Measurements from ENCODE around the gene USP46. TPM values are rescaled to one million over a fixed set of nuclear protein-coding genes. Genes with fewer than 3 reads are reported as not detected.

The USP46 gene
- total RNA-seq, 1 donor from 2014 or later: 20.8 TPM

DNA sequence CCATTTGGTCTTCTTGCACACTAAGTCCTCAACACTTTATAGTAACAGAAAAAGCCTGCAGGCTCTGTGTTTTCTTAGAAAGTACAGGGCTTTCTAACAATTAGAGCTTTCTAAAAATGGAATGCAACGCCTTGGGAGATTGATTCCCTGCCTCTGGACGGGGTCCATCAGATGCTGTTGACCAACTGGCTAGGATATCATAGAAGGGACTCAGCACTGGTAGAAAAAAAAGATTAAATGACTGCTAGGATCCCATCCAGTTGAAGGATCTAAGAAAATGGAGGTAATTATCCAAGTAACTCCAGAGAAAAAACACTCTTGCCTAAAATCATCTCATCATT lies 39.5 kb downstream of the USP46 start:
- DNase-seq (ENCODE audit: low read depth): peak; percentile 46

- no peak for DNase-seq (ENCODE audit: low read depth)
Measured at GRCh38 chr4:52618795-52619590, 40.1 kb downstream of the USP46 start.

GRCh38 chr4:52617336-52618020 lies 41.6 kb downstream of the USP46 start:
- DNase-seq (ENCODE audit: low read depth): no peak

DNA sequence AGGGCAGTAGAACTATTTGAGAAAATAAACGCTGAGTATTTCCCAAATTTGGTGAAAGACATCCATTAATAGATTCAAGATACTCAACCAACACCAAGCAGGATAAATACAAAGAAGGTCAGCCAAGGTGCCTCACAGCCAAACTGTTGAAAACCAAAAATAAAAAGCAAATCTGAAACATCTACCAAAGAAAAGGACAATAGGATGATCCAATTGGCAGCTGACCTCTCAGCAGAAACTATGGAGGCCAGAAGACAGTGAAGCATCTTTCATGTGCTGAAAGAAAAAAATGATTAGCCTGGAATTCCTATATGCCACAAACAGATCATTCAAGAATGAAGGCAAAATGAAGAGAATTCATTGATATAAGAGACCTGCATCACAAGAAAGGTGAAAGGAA lies 44.9 kb downstream of the USP46 start:
- no peak for DNase-seq (ENCODE audit: low read depth)

DNA sequence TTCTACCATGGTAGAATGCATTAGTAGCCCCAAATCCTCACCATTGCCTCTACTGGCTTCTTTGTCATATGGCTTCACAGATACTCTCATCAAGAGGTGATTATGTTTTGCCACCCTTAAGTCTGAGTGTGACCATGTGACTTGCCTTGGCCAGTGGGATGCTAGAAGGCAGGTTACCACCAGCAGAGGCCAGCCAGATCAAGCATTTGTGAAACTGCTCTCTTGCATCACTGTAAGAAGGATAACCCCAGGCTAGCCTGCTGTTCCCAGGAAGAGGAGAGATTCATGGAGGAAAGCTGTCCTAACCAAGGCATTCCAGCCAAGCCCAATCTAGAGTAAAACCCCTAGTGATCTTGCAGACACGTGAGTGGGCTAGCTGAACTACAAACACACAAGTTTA lies 46.8 kb downstream of the USP46 start:
- no peak for DNase-seq (ENCODE audit: low read depth)

GRCh38 chr4:52611030-52611555 lies 48.0 kb downstream of the USP46 start:
- DNase-seq (ENCODE audit: low read depth): peak; percentile 41

GRCh38 chr4:52606726-52607125 lies 52.4 kb downstream of the USP46 start:
- DNase-seq (ENCODE audit: low read depth): no peak

DNA sequence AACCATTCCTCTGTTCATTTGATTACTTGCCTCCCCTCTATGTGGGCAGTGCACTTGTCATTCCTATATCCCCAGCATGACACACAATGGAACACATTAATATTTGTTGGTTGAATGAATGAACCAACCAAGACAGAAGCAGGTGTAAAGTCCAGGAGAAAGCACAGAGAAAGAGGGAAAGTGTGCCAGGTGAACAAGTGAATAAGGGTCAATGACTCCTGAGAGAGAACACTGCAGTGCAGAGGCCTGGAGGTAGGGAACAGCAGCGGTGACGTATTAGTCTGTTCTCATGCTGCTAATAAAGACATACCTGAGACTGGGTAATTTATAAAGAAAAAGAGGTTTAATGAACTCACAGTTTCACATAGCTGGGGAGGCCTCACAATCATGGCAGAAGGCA lies 53.1 kb downstream of the USP46 start:
- no peak for DNase-seq (ENCODE audit: low read depth)

DNA sequence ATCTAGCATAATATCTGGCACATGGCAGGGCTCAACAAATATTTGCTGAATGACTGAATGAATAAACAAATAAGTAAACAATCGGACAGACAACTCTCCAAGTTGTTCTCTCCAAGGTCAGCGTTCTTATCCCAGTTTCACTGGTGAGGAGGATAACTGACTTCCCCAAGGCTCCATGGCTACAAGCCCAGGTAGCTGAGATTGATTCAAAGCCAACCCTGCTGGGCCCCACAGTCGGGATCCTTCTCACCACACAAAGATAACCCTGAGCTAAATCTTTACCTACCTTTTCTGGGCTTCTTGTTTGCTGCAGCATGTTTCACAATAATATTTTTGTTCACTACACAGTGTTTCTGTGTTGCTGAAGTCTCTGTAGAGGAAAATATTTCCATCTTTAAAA lies 54.9 kb downstream of the USP46 start:
- DNase-seq (ENCODE audit: low read depth): no peak

DNA sequence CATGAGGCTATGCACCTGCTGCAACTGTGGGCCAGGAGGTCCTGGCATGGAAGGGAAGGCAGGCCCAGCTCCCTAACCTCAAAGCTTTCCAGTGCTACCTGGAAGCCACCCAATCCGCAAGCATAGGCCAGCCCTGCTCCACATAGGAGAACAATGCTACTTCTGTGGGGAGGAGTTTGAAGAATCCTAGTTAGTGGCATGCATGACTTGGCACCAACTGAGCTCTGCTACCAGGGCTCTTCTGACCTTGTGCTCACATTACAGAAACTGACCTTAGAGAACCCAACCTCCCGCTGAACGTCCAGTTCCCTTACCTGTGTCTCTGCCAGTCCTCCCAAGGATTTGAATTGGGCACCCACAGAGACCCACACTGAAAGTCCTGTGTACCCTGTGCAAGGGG lies 58.8 kb downstream of the USP46 start:
- DNase-seq (ENCODE audit: low read depth): peak; percentile 85

- DNase-seq (ENCODE audit: low read depth): no peak
Measured at GRCh38 chr4:52595001-52595400, 64.1 kb downstream of the USP46 start.

- no peak for DNase-seq (ENCODE audit: low read depth)
Measured at GRCh38 chr4:52592287-52592686, 66.8 kb downstream of the USP46 start.

- DNase-seq (ENCODE audit: low read depth): peak; percentile 98
Measured at GRCh38 chr4:52588771-52589591, 70.1 kb downstream of the USP46 start.

- DNase-seq (ENCODE audit: low read depth): peak; percentile 55
Measured at GRCh38 chr4:52588097-52588496, 71.0 kb downstream of the USP46 start.

GRCh38 chr4:52586069-52586468 lies 73.0 kb downstream of the USP46 start:
- peak; percentile 22 for DNase-seq (ENCODE audit: low read depth)

GRCh38 chr4:52585379-52585778 lies 73.7 kb downstream of the USP46 start:
- no peak for DNase-seq (ENCODE audit: low read depth)

GRCh38 chr4:52579602-52580272 lies 79.4 kb downstream of the USP46 start:
- DNase-seq (ENCODE audit: low read depth): no peak

DNA sequence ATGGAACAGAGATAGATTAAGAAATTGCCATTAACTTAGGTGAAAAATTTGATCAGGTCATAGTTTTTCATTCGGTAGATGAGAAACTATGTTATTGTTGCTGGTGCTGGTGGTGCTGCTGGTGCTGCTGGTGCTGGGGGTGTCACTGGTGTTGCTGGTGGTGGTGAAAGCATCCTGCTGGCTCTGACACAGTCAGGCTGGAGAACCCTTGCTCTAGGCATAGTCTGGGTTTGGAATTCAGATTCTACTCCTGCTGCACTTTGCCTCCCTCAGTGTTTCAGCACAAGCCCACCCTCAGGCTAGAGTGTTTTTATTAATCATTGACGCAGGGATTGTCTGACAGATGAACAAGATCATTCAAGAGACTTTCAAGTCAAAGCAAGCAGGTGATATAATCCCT lies 80.2 kb downstream of the USP46 start:
- DNase-seq (ENCODE audit: low read depth): no peak

- DNase-seq (ENCODE audit: low read depth): no peak
Measured at GRCh38 chr4:52577624-52577962, 81.5 kb downstream of the USP46 start.

GRCh38 chr4:52576961-52577623 lies 82.0 kb downstream of the USP46 start:
- peak; percentile 49 for DNase-seq (ENCODE audit: low read depth)

GRCh38 chr4:52576326-52576725 lies 82.8 kb downstream of the USP46 start:
- DNase-seq (ENCODE audit: low read depth): no peak
